GM23338 (cell line): ENCODE measurements around the gene TTC28. TPM values are rescaled to one million over a fixed set of nuclear protein-coding genes. Genes with fewer than 3 reads are reported as not detected.

Experiments
- ATAC-seq: fragments of 200-7000 bp; cut with Tn5 transposase; 3 replicates; pipeline ENCODE4 v1.9.1; 2020
- DNase-seq: peaks from one replicate; pipeline ENCODE4 v3.0.0-alpha.2; 2015; ENCODE audit warnings: low spot score
- H2AFZ ChIP-seq: fragments of 200-600 bp; sonication (generic); 2 replicates; pipeline ENCODE4 v1.8.0; 2016; ENCODE audit warnings: antibody characterized with exemption, mild to moderate bottlenecking, moderate library complexity
- H3F3A ChIP-seq: fragments of 200-600 bp; sonication (generic); replicated peaks from 2 replicates; pipeline ENCODE4 v1.8.0; 2017; ENCODE audit warnings: antibody characterized with exemption, mixed run types, low read depth
- H3K27ac ChIP-seq: fragments of 200-600 bp; sonication (generic); 2 replicates; pipeline ENCODE4 v1.6.1; 2016; ENCODE audit warnings: low read depth
- H3K27me3 ChIP-seq: fragments of 200-600 bp; sonication (generic); 2 replicates; pipeline ENCODE4 v1.8.0; 2016; ENCODE audit warnings: mild to moderate bottlenecking, mixed run types, moderate library complexity; ENCODE audit not compliant: insufficient read depth
- H3K36me3 ChIP-seq: fragments of 200-600 bp; sonication (generic); 2 replicates; pipeline ENCODE4 v1.8.0; 2016; ENCODE audit warnings: mild to moderate bottlenecking; ENCODE audit not compliant: insufficient read depth
- H3K4me1 ChIP-seq: fragments of 200-600 bp; sonication (generic); 2 replicates; pipeline ENCODE4 v1.8.0; 2016; ENCODE audit warnings: mild to moderate bottlenecking, moderate library complexity; ENCODE audit not compliant: insufficient read depth
- H3K4me2 ChIP-seq: fragments of 200-600 bp; sonication (generic); 2 replicates; pipeline ENCODE4 v1.7.1; 2017; ENCODE audit warnings: mixed run types
- H3K4me3 ChIP-seq: fragments of 200-600 bp; sonication (generic); 2 replicates; pipeline ENCODE4 v1.6.1; 2016; ENCODE audit warnings: mixed run types
- H3K79me2 ChIP-seq: fragments of 200-600 bp; sonication (generic); replicated peaks from 2 replicates; pipeline ENCODE4 v1.8.0; 2017; ENCODE audit warnings: mild to moderate bottlenecking; ENCODE audit not compliant: insufficient read depth
- H3K9me2 ChIP-seq: fragments of 200-600 bp; sonication (generic); 2 replicates; pipeline ENCODE4 v1.8.0; 2017; ENCODE audit not compliant: insufficient read depth
- H4K20me1 ChIP-seq: fragments of 200-600 bp; sonication (generic); replicated peaks from 2 replicates; pipeline ENCODE4 v1.8.0; 2017; ENCODE audit warnings: mild to moderate bottlenecking; ENCODE audit not compliant: insufficient read depth
- H3K27ac Mint-ChIP-seq: 2 replicates; pipeline ENCODE4 v1.8.0; 2020; ENCODE audit warnings: inconsistent platforms, mild to moderate bottlenecking, moderate library complexity, mixed read lengths
- H3K27me3 Mint-ChIP-seq: 3 replicates; pipeline ENCODE4 v1.8.0; 2022; ENCODE audit warnings: low read depth, mild to moderate bottlenecking, moderate library complexity, mixed read lengths, inconsistent platforms; ENCODE audit not compliant: insufficient read depth, poor library complexity
- H3K36me3 Mint-ChIP-seq: 3 replicates; pipeline ENCODE4 v1.8.0; 2021; ENCODE audit warnings: low read depth, mild to moderate bottlenecking, inconsistent platforms, moderate library complexity, mixed read lengths
- H3K4me1 Mint-ChIP-seq: 3 replicates; pipeline ENCODE4 v1.8.0; 2020; ENCODE audit warnings: mild to moderate bottlenecking, inconsistent platforms, mixed read lengths
- H3K4me3 Mint-ChIP-seq: 3 replicates; pipeline ENCODE4 v1.8.0; 2021; ENCODE audit warnings: moderate library complexity, mild to moderate bottlenecking, inconsistent platforms, mixed read lengths
- H3K9me3 Mint-ChIP-seq: 3 replicates; pipeline ENCODE4 v1.8.0; 2020; ENCODE audit warnings: moderate library complexity, mild to moderate bottlenecking, inconsistent platforms, mixed read lengths
- CREB1 ChIP-seq: fragments of 250-450 bp; sonication (Bioruptor Pico); IDR thresholded peaks from 2 replicates; pipeline ENCODE4 v1.5.0; 2020; ENCODE audit warnings: low read depth, mild to moderate bottlenecking, moderate library complexity
- CTCF ChIP-seq, 2 experiments: fragments of 200-600 bp in 1 of 2; sonication (generic) in 1 of 2; conservative IDR thresholded peaks; 2 replicates each; pipeline versions ENCODE4 v1.5.1 to v1.6.1; 2016 to 2017; ENCODE audit warnings: antibody characterized with exemption in 2 of 2, low read depth in 2 of 2, mild to moderate bottlenecking in 2 of 2, moderate library complexity in 1 of 2
- EZH2 ChIP-seq: fragments of 200-600 bp; sonication (generic); IDR thresholded peaks from one replicate; pipeline ENCODE4 v1.8.0; 2017; ENCODE audit warnings: antibody characterized with exemption, mild to moderate bottlenecking, low read depth; ENCODE audit not compliant: unreplicated experiment
- NANOG ChIP-seq: IDR thresholded peaks from 2 replicates; pipeline ENCODE4 v1.6.1; 2016; ENCODE audit warnings: antibody characterized with exemption, borderline replicate concordance
- POLR2AphosphoS5 ChIP-seq: IDR thresholded peaks from 2 replicates; pipeline ENCODE4 v1.6.1; 2016; ENCODE audit warnings: antibody characterized with exemption, low read depth
- REST ChIP-seq: IDR thresholded peaks from one replicate; pipeline ENCODE4 v1.6.1; 2018; ENCODE audit warnings: antibody characterized with exemption; ENCODE audit not compliant: unreplicated experiment
- STAT1 ChIP-seq: IDR thresholded peaks from one replicate; pipeline ENCODE4 v1.6.1; 2016; ENCODE audit warnings: antibody characterized with exemption; ENCODE audit not compliant: unreplicated experiment
- ZNF114 ChIP-seq: fragments of 250-450 bp; sonication (Bioruptor Pico); IDR thresholded peaks from 2 replicates; pipeline ENCODE4 v1.5.0; 2020; ENCODE audit warnings: mild to moderate bottlenecking, moderate library complexity
- ZNF331 ChIP-seq: fragments of 250-450 bp; sonication (Bioruptor Pico); IDR thresholded peaks from 2 replicates; pipeline ENCODE4 v1.5.0; 2020; ENCODE audit warnings: low read depth, mild to moderate bottlenecking, moderate library complexity
- polyA plus RNA-seq: library from polyadenylated mRNA; unstranded; fragments of >200 nt; fragmentation: Nextera tagmentation; extraction: Ambion mirVana; gene quantifications from 2 replicates; pipeline ENCODE4 v1.2.1, GENCODE V29; 2016
- total RNA-seq: library from RNA; depleted of rRNA; stranded (reverse); fragments of >200 nt; shearing (Covaris generic); gene quantifications from 2 replicates; pipeline ENCODE4 v1.2.3, GENCODE V29; 2014
- TF ChIP-seq, protein P1 (sequence below): IDR thresholded peaks from 2 replicates; pipeline ENCODE4 v1.6.1; 2016; ENCODE audit warnings: antibody characterized with exemption

Gene TTC28
- total and polyA plus RNA-seq, 2 experiments from 2014 or later, result 4.5 to 16.1 TPM

DNA sequence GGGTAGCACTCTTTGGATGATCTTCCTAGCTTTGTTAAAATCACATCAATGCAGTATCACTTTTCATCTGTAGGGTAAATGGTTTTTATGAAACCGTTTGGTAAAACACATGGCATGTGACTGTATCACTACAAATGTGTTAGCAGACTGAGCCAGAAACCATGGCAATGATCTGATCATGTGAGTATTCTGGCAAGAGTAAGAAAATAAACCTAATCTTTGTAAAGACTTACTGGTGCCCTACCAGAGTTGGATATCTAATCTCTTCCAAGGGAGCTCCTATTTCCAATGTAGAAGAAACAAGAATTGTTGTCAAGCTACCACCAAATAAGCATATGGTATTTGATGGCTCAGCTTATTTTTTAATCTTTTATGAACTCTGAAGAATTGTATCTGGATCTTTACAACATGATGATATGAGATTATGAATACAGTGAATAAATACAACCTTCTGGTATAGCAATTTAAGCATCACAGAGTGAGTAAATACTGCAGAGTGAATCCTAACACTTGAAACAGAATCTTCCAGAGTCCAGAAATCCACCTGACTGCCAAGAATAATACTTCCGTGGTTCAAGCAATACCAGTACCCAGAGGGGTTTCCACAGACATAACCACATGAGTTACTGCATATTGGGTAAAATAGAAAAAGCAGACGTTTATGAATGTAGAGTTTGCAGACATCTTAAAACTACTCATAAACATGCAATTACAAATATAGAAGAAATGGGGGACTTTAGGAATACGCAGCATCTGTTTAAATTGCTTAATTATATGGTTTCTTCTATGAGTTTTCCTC, 238.8 kb downstream of the TTC28 start (continued):
- TF ChIP-seq CTCF (conservative IDR thresholded peaks at IDR 0.05; ENCODE audit: low read depth in 2 of 2) (no peak), STAT1 (no peak)
- TF ChIP-seq, protein P1, sequence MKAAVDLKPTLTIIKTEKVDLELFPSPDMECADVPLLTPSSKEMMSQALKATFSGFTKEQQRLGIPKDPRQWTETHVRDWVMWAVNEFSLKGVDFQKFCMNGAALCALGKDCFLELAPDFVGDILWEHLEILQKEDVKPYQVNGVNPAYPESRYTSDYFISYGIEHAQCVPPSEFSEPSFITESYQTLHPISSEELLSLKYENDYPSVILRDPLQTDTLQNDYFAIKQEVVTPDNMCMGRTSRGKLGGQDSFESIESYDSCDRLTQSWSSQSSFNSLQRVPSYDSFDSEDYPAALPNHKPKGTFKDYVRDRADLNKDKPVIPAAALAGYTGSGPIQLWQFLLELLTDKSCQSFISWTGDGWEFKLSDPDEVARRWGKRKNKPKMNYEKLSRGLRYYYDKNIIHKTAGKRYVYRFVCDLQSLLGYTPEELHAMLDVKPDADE, result no peak

DNA sequence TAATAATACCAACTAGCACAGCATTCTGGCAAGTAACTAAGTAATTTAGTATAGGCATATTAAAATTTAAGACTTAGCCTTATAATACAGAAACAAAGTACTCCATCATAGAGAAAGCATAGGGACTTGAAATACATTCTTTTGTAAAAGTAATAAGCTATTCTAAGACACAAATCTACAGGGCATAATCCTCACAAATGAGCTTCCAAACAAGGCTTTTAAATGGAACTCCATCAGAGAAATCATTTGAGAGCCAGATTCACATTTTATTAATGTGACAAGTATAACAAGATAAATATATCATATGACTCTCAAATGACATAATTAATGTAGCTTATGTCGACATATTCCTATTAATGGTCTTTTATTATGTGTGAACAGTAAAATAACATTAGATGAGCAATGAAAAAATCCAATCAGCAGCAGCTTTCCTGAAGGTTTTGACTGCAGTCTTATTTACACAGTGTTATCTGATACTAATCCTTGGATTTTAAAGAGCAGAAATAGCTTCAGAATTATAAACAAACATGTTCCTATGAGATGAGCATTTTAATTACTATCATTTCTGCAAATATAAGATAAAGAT, 241.4 kb downstream of the TTC28 start:
- no peaks in the 10 kb centered on the region for H3K9me3 Mint-ChIP-seq
- H3K36me3 Mint-ChIP-seq, result no peaks in the 10 kb centered on the region; the same call in 2 of the 3 replicates
- Histone ChIP-seq H3K36me3 (no peaks in the 10 kb centered on the region), H3K9me2 (no peaks in the 10 kb centered on the region), H3K4me3 (no peak overlapping the region), H3F3A (no peaks in the 10 kb centered on the region), H3K27me3 (no peaks in the 10 kb centered on the region), H4K20me1 (no peaks in the 10 kb centered on the region), H3K27ac (no peak overlapping the region), H3K4me2 (no peak overlapping the region), H3K79me2 (no peaks in the 10 kb centered on the region), H3K4me1 (no peaks in the 10 kb centered on the region; the same call in 1 of the 2 replicates), H2AFZ (no peak overlapping the region)
- peaks cover 11% of the 10 kb centered on the region for H3K4me1 Mint-ChIP-seq
- H3K4me3 Mint-ChIP-seq, result no peak overlapping the region
- DNase-seq (no peak), ATAC-seq (no peak)
- H3K27ac Mint-ChIP-seq, result no peak overlapping the region
- H3K27me3 Mint-ChIP-seq, result no peaks in the 10 kb centered on the region
- TF ChIP-seq REST (no peak), CTCF (conservative IDR thresholded peaks at IDR 0.05; ENCODE audit: low read depth in 2 of 2) (no peak), STAT1 (no peak), CREB1 (no peak), ZNF331 (CRISPR knock-in tag) (no peak), EZH2 (no peak), NANOG (no peak), POLR2AphosphoS5 (no peak), ZNF114 (CRISPR knock-in tag) (no peak)
